Neuronal stem cell (in vitro differentiated cells): Measurements from ENCODE around the gene MRPL23.

Experiments used
- DNase-seq: peaks from one replicate; pipeline ENCODE4 v3.0.0-alpha.2; 2013; ENCODE audit warnings: low spot score
- H2AFZ ChIP-seq: one replicate; pipeline ENCODE4 v1.6.1; 2013; ENCODE audit warnings: mild to moderate bottlenecking, low read length, inconsistent platforms
- H2AK5ac ChIP-seq: 2 replicates; pipeline ENCODE4 v1.6.1; 2013; ENCODE audit warnings: low read depth, mild to moderate bottlenecking, inconsistent platforms, low read length, moderate library complexity, mixed read lengths
- H2BK120ac ChIP-seq: 2 replicates; pipeline ENCODE4 v1.6.1; 2013; ENCODE audit warnings: low read depth, mild to moderate bottlenecking, inconsistent platforms, low read length, moderate library complexity, mixed read lengths
- H2BK12ac ChIP-seq: one replicate; pipeline ENCODE4 v1.6.1; 2013; ENCODE audit warnings: low read length, inconsistent platforms
- H2BK15ac ChIP-seq: 2 replicates; pipeline ENCODE4 v1.6.1; 2013; ENCODE audit warnings: mild to moderate bottlenecking, low read length, inconsistent platforms, mixed read lengths
- H2BK5ac ChIP-seq: one replicate; pipeline ENCODE4 v1.6.1; 2013; ENCODE audit warnings: inconsistent platforms, mild to moderate bottlenecking, low read length, moderate library complexity
- H3K14ac ChIP-seq: one replicate; pipeline ENCODE4 v1.6.1; 2013; ENCODE audit warnings: low read length, inconsistent platforms
- H3K18ac ChIP-seq: 2 replicates; pipeline ENCODE4 v1.6.1; 2013; ENCODE audit warnings: low read length, inconsistent platforms
- H3K23ac ChIP-seq: 2 replicates; pipeline ENCODE4 v1.6.1; 2013; ENCODE audit warnings: low read depth, mild to moderate bottlenecking, mixed read lengths, low read length, inconsistent platforms; ENCODE audit not compliant: poor library complexity
- H3K27ac ChIP-seq: replicated peaks from 3 replicates; pipeline ENCODE4 v1.5.1; 2013; ENCODE audit warnings: low read length, inconsistent platforms
- H3K27me3 ChIP-seq, 3 experiments: 2 replicates each; pipeline ENCODE4 v1.6.1; 2013; ENCODE audit warnings: low read length in 3 of 3, mild to moderate bottlenecking in 2 of 3, inconsistent platforms in 1 of 3, low read depth in 1 of 3, mixed read lengths in 1 of 3, moderate library complexity in 1 of 3; ENCODE audit not compliant: control insufficient read depth in 3 of 3, insufficient read depth in 3 of 3
- H3K36me3 ChIP-seq, 2 donors: replicated peaks in 1 of 2; 2 replicates each; pipeline ENCODE4 v1.6.1; 2013; ENCODE audit warnings: low read length in 2 of 2; ENCODE audit not compliant: control insufficient read depth in 2 of 2, insufficient read depth in 2 of 2
- H3K4ac ChIP-seq: 2 replicates; pipeline ENCODE4 v1.6.1; 2013; ENCODE audit warnings: inconsistent platforms, mild to moderate bottlenecking, low read length, moderate library complexity
- H3K4me1 ChIP-seq, 2 donors: 1 replicate in 1 of 2; 2 replicates in 1 of 2; pipeline ENCODE4 v1.6.1; 2013; ENCODE audit warnings: low read length in 2 of 2, low read depth in 1 of 2; ENCODE audit not compliant: control insufficient read depth in 2 of 2, insufficient read depth in 1 of 2
- H3K4me2 ChIP-seq: one replicate; pipeline ENCODE4 v1.6.1; 2013; ENCODE audit warnings: mild to moderate bottlenecking, low read length, inconsistent platforms; ENCODE audit not compliant: insufficient read depth, poor library complexity, severe bottlenecking
- H3K4me3 ChIP-seq, 2 donors: 2 replicates each; pipeline ENCODE4 v1.5.1; 2013; ENCODE audit warnings: low read length in 2 of 2, mild to moderate bottlenecking in 2 of 2, inconsistent platforms in 1 of 2, moderate library complexity in 1 of 2
- H3K79me1 ChIP-seq: one replicate; pipeline ENCODE4 v1.6.1; 2013; ENCODE audit warnings: low read depth, mild to moderate bottlenecking, inconsistent platforms, low read length, moderate library complexity
- H3K9ac ChIP-seq: one replicate; pipeline ENCODE4 v1.6.1; 2013; ENCODE audit warnings: mild to moderate bottlenecking, low read depth, low read length, inconsistent platforms; ENCODE audit not compliant: poor library complexity
- H3K9me3 ChIP-seq, 2 donors: replicated peaks in 1 of 2; 2 replicates each; pipeline versions ENCODE3 to v1.6.1; 2013; ENCODE audit warnings: low read length in 2 of 2, mild to moderate bottlenecking in 2 of 2, inconsistent platforms in 1 of 2, low read depth in 1 of 2, mixed read lengths in 1 of 2, moderate library complexity in 1 of 2; ENCODE audit not compliant: control insufficient read depth in 2 of 2, insufficient read depth in 1 of 2
- H4K8ac ChIP-seq: one replicate; pipeline ENCODE4 v1.6.1; 2013; ENCODE audit warnings: low read depth, mild to moderate bottlenecking, inconsistent platforms, low read length, moderate library complexity
- H4K91ac ChIP-seq: one replicate; pipeline ENCODE4 v1.6.1; 2013; ENCODE audit warnings: low read length, low read depth, mild to moderate bottlenecking, inconsistent platforms; ENCODE audit not compliant: poor library complexity
- WGBS, 2 donors: extraction: QIAGEN DNeasy Blood & Tissue Kit; methylation state at CpG; one replicate each; pipeline ENCODE4 v1.1.7; 2013; ENCODE audit warnings: missing lambda C conversion rate in 2 of 2, mixed read lengths in 1 of 2; ENCODE audit not compliant: insufficient read length in 2 of 2, insufficient replicate concordance in 1 of 2; ENCODE audit errors: extremely low coverage in 2 of 2; 5-methylcytosine and 5-hydroxymethylcytosine counted together

Gene MRPL23

DNA sequence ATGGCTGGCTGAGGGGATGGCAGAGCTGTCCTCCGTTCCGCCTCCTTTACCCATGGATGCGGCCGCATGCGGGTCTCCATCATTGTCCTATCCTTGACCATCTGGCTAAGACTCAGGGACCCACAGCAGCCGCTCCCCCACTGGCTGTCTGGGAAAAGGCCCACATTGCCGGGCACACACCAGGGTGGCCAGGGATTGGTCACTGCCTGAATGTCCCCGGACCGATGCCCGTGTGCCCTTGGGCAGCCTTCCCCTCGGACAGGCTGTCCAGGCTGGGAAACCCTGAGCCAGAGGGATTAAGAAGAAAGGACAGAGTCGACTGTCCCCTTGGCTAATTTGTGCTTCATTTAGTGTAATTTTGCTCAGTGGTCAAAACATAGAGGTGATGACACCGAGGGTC, 28.1 kb downstream of the MRPL23 start:
- no peak overlapping the region for H3K27ac ChIP-seq
- no peak overlapping the region for H4K91ac ChIP-seq
- H2AFZ ChIP-seq, result no peak overlapping the region

DNA sequence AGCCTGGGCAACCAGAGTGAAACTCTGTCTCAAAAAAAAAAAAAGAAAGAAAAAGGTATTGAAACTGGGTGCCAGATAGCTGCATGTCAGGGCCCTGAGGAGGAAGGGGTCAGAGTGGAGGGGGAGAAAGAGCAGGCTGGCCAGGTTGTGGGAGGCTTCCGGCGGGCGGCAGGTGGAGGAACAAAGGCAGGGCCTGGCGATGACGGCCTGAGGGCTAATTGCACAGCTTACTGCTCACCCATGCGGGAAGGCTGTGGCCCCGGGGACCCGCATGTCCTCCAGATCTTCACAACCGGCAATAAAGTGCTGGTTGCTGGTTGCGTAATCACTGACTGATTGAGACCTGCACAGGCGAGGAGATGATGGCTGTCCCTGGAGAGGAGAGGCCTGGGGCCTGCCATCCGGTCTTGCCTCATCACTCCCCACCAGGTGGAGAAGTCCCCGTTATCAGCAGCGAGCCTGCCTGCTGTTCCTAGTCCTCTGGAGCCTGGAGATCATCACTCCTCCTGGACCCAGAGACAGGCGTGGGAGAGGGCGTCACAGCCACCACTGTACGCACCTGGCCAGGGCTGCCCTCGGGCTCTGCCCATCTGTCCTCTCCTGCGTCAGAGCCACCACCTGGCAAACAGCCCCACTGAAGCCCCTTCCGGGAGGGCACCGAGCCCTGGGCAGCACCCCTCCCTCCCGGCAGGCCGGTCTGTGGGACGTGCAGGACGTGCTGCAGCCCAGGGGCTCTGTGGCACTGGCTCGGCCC, 31.8 kb downstream of the MRPL23 start:
- H3K9me3 ChIP-seq, result no peaks in the 10 kb centered on the region

More for the DNA sequence above, 28.1 kb downstream of the MRPL23 start:
- no peak overlapping the region for H3K4ac ChIP-seq
- no peak overlapping the region for H2BK12ac ChIP-seq
- no peaks in the 10 kb centered on the region for H3K36me3 ChIP-seq
- no peak overlapping the region for H3K4me3 ChIP-seq
- no peak overlapping the region for H2BK5ac ChIP-seq
- H3K23ac ChIP-seq, result no peak overlapping the region
- no peak overlapping the region for H3K4me2 ChIP-seq
- H2BK15ac ChIP-seq, result no peak overlapping the region
- no peaks in the 10 kb centered on the region for H3K79me1 ChIP-seq
- H3K27me3 ChIP-seq, result no peaks in the 10 kb centered on the region
- no peaks in the 10 kb centered on the region for H3K4me1 ChIP-seq
- no peak overlapping the region for H2AK5ac ChIP-seq
- DNase-seq, result no peak
- no peak overlapping the region for H4K8ac ChIP-seq
- H3K9ac ChIP-seq, result no peak overlapping the region
- no peaks in the 10 kb centered on the region for H3K9me3 ChIP-seq
- H2BK120ac ChIP-seq, result no peak overlapping the region
- no CpG with 5 or more reads among the region's 13 CpGs for WGBS, 2 donors
- no peak overlapping the region for H3K18ac ChIP-seq
- no peak overlapping the region for H3K14ac ChIP-seq

DNA sequence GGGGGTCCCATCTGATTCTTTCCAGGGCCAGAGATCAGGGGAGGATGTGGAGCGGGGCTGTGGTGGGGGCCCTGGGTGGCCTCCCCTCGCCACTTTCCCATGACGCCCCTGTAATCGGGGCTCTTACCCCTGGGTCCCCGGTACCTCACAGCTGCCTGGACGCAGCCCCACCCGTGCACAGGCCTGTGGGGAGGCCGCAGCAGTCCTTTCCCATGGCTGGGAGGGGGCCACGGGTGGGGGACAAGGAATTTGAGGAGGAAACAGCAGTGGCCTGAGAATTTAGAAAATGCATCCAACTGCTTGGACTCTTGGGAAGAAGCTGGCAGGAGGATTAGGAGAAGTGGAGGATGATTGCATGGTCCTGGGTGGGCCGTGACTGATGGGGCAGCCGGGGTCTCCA, 32.5 kb downstream of the MRPL23 start:
- no peak overlapping the region for H2BK12ac ChIP-seq
- no peaks in the 10 kb centered on the region for H3K36me3 ChIP-seq
- H3K23ac ChIP-seq, result no peak overlapping the region
- H3K14ac ChIP-seq, result no peak overlapping the region
- H3K27me3 ChIP-seq, result no peaks in the 10 kb centered on the region
- H2BK120ac ChIP-seq, result no peak overlapping the region
- DNase-seq, result no peak
- H3K4me2 ChIP-seq, result no peak overlapping the region
- no peak overlapping the region for H3K27ac ChIP-seq
- H3K4ac ChIP-seq, result no peak overlapping the region
- H2BK15ac ChIP-seq, result no peak overlapping the region
- no peak overlapping the region for H4K91ac ChIP-seq
- H2BK5ac ChIP-seq, result no peak overlapping the region
- no peak overlapping the region for H3K4me3 ChIP-seq
- no peaks in the 10 kb centered on the region for H3K9me3 ChIP-seq
- peaks cover 0 to 1% of the 10 kb centered on the region in 2 donors for H3K4me1 ChIP-seq
- no CpG with 5 or more reads among the region's 11 CpGs for WGBS, 2 donors
- H3K79me1 ChIP-seq, result no peaks in the 10 kb centered on the region
- no peak overlapping the region for H3K9ac ChIP-seq
- no peak overlapping the region for H2AK5ac ChIP-seq
- H4K8ac ChIP-seq, result no peak overlapping the region
- no peak overlapping the region for H2AFZ ChIP-seq
- no peak overlapping the region for H3K18ac ChIP-seq

More for the DNA sequence above, 31.8 kb downstream of the MRPL23 start:
- Histone ChIP-seq H3K9ac (no peak overlapping the region), H3K4me1 (peaks cover 0 to 1% of the 10 kb centered on the region in 2 donors), H2BK120ac (no peak overlapping the region), H3K36me3 (no peaks in the 10 kb centered on the region), H2BK15ac (no peak overlapping the region), H2BK5ac (no peak overlapping the region), H3K79me1 (no peaks in the 10 kb centered on the region), H3K4ac (no peak overlapping the region), H3K27me3 (no peaks in the 10 kb centered on the region), H3K4me2 (no peak overlapping the region), H2AK5ac (no peak overlapping the region), H3K14ac (no peak overlapping the region), H4K91ac (no peak overlapping the region), H2AFZ (no peak overlapping the region), H4K8ac (no peak overlapping the region), H2BK12ac (no peak overlapping the region), H3K4me3 (no peak overlapping the region), H3K23ac (no peak overlapping the region), H3K27ac (no peak overlapping the region), H3K18ac (no peak overlapping the region)
- DNase-seq, result no peak
- WGBS, 2 donors, result no CpG with 5 or more reads among the region's 26 CpGs

DNA sequence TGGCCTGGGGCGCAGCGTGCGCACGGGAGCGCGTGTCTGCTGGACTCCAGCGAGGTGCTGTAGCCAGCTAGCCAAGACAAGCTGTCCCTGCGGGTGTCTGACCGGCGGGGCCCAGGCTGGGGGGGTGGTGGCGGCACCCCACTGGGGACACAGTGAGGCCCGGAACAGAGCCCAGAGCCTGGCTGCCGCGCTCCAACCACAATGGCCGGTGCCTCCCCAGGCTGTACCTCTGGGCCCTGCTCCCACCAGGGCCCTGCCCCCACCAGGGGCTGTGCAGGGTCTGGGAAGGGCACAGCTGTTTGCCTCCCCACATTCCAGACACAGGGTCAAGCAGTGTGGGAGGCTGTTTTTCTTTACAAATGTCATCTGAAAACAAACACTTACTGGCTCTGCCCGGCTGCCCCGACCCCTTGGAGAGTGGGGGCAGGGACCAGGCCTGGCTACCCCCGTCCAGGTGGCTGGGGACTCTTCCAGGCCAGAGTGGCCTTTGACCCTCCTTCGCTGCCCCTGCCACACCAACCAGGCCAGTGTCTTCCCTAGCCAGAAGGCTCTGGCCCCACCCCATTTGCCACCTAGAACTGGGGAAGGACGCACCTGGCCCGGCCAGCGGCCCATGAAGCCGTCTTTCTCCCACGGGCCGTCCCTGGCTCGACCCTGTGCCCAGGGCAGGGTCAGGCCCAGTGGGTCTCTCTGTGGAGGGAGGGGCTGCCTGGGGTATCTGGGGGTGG, 35.9 kb downstream of the MRPL23 start:
- no peak overlapping the region for H2AK5ac ChIP-seq
- no peak overlapping the region for H2BK15ac ChIP-seq

More for the DNA sequence above, 35.9 kb downstream of the MRPL23 start:
- Histone ChIP-seq H3K27ac (no peak overlapping the region), H2BK12ac (no peak overlapping the region), H4K91ac (no peak overlapping the region), H3K27me3 (no peaks in the 10 kb centered on the region), H3K9me3 (no peaks in the 10 kb centered on the region), H3K4me2 (no peak overlapping the region), H3K4ac (no peak overlapping the region), H3K4me1 (peaks cover 0 to 1% of the 10 kb centered on the region in 2 donors), H3K4me3 (no peak overlapping the region), H3K79me1 (no peaks in the 10 kb centered on the region), H3K14ac (no peak overlapping the region), H2BK5ac (no peak overlapping the region), H3K18ac (no peak overlapping the region), H3K23ac (no peak overlapping the region), H2AFZ (no peak overlapping the region), H2BK120ac (no peak overlapping the region), H3K9ac (no peak overlapping the region), H3K36me3 (no peaks in the 10 kb centered on the region), H4K8ac (no peak overlapping the region)
- WGBS, 2 donors, result no CpG with 5 or more reads among the region's 26 CpGs
- no peak for DNase-seq
